Measurements from ENCODE around the gene QKI.
A peak's percentile ranks its signal among the peaks of the same experiment; 100 is the strongest.
"Not testable (repeated sequence)": the region's sequence is repeated elsewhere in the genome, so short reads cannot be mapped to it uniquely, and the experiment has no call there.

The QKI gene

DNA sequence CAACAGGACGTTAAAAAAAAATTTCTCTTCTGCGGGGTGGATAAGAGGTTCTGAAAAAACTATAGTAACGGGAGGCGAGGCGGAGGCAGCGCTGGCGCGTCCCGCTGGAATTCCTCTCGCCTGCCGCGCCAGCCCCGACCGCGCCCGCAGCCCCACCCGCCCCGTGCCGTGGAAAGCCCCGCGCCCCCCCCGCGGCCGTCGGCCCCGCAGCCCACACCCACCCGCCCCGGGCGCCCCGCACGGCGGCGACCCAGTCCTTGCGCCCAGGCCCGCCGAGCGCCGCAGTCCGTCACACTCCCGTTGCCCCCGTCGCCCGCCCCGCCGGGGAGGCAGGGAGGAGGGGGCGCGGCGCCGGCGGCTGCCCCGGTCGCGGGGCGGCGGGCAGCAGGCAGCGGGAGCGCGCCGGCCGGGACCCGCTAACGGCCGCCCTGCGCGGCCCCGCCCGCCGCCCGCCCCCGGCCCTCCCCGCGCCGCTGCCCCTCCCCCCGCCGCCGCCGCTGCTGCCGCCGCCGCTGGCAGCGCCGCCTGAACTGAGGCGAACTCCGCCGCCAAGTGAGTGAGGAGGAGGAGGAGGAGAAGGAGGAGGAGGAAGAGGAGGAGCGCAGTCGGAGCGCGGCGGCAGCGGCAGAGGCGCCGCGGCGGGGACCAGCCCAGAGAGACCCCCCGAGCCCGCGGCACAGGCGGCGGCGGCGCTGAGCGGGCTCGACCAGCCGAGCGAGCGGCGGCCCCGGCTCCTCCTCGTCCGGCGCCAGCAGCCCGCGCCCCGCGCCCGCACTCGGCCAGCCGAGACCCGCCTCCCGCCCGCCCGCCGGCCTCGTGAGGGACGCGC lies at the start of gene QKI:
QKI (plus strand) TSS at position 602 of the 829 bp plus-strand sequence. CDS start 476 bp downstream, outside the sequence.
- no peak for FAIRE-seq

DNA sequence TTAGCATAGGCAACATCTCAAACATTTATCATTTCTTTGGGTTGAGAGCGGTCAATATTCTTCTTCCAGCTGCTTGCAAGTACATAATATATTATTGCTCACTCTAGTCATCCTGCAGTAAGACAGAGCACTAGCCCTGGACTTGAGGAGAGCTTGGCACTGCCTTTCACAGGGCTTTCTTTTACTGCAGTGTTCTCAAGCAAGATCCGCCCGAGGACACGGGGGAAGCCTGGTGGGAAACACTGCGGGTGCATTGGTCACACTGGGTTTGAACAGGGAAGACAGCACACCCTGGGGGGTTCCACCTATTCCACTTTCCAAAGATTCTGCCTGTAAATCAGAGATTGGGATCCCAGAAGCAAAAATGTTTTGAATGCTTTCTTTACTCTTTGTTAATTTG lies 48.2 kb upstream of the QKI start:
- no peak for FAIRE-seq

DNA sequence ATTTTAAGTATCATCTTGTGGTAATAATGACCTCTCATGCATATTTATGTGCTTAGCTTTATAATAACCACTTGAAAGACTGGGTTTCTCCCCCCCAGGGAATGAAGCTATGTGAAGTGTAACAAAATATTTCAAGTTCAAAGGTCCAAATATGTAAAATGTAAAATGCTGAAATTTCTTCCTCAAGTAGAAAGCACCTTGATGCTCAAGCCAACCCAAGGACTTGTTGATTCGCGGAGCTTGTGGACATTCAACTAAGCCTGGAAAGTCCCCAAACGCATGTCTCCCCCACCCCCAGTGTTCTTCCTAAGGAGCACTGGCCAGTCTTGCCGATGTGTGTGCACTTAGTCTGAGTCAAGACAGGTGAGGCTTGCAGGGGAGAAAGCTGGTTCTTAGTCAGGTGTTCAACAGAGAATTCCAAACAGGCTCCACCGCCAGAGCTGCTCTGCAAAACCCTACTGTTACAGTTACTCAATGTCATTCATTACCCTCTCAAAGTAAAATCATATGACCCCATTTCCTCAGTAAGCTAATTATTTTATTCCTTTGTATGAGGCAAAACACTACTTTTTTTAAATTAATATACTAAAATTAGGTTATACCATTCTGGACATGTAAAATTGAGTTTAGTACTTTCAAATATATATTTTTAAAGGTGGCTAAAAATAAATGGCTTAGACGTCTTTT lies 46.9 kb upstream of the QKI start:
- FAIRE-seq: peak; percentile 9

DNA sequence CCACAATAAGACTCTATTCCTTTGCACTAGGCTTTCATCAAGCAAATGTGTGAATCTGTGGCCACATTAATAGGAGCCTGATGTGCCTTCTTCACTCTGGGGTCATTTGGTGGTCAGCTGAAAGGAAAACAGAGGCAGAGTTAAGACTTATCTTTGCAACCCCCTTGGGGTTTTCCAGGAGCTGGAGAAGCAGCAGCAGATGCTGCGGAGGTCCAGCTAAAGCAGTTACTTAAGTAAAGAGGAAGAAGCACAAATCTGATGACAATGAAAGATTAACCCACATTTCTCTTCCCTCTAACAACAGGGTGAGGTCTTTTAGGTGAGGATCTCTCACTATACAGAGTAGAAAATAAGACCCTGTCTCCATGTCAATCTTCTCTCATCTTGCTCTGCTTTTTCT lies 45.4 kb upstream of the QKI start:
- no peak for FAIRE-seq

DNA sequence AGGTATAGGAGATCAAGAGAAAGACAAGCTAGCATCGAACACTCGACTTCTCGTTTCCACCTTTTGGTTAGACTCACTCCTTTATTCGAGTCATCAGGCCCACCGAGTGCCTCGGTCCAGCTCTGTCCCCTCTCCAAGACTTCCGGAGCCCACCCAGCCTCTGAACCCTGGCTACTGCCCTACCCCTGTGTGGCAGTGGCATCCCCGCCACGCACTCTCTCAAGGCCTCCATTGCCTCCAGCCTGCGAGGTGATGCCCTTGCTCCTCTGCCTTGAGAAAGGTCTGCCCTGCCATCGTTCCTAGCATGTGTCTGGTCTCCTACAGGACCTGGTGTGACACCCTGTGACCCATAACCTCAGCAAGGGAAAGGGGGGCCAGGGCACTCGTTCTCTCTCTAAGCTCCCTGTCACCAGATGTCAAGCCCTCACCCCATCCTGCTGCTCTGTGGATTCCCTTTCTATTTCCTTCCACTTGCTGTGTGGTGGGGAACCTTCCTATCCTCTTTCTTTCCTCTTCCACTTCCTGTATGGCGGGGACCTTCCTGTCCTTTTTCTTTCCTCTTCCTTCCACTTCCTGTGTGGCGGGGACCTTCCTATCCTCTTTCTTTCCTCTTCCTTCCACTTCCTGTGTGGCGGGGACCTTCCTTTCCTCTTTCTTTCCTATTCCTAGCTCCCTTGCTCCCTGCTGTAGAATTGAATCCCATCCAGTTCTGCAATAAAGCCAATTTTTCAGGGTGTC lies 44.7 kb upstream of the QKI start:
- FAIRE-seq: no peak

DNA sequence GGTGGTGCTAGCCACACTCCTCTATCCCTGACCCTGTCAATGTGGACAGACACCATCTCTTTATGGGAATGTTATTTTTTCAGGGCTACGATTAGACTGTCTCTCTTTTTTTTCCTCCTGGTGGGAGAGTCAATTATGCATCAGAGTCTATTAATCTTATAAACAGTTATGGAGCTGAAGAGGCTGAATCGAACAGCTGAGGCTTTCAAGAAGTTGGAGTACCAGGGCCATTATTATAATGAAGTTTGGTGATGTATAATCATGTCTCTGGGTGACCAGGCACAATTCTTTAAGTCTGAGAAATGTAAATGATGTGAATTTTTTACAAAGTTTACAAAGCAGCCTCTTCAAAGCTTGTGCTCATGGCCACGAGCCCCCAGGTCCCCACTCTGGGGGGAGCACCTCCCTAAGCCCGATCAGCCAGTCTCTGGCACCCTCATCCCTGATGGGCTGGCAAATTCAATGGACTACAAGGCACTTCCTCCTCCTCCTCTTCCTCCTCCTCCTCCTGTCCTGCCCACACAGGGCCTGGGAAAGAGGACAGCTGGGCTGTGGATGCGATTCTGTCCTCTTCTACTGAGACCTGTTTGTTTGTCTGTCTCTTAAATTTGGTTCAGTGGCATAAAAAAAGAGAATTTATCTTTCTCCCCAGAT lies 43.9 kb upstream of the QKI start:
- FAIRE-seq: no peak

DNA sequence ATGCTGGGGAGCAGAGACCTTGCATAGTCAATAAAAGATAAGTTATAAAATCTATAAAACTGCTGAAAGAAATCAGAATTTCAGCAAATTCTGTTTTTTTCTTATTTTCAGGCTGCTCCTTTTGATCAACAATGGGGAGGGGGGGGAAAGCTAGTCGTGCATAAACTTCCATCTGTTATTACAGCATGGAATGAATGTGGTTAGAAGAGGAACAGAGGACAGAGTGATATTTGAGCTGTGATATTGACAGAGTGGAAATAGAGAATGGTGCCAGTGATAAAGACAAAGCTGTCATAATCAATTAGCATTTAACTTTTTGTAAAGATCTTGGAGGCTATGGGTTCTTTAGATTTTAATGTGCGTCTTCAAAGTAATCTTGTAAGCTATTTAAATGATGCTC lies 43.4 kb upstream of the QKI start:
- FAIRE-seq: no peak

DNA sequence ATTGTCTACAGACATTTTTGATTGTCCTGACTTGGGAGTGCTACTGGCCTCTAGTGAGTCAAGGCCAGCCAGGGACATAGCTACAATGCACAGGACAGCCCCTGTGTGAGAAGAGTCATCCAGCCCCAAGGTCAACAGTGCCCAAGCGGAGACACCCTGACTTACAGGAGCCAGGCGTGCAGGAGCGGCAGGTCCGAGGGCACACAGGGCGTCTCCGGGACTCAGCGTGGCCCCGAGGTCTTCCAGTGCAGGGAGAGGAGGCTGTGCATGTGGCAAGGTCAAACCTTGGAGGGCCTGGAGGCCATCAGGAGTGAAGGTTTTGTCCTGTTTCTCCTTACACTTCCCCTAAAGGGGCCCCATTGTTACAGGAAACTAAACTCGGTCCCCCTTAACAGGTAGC lies 41.3 kb upstream of the QKI start:
- FAIRE-seq: no peak

DNA sequence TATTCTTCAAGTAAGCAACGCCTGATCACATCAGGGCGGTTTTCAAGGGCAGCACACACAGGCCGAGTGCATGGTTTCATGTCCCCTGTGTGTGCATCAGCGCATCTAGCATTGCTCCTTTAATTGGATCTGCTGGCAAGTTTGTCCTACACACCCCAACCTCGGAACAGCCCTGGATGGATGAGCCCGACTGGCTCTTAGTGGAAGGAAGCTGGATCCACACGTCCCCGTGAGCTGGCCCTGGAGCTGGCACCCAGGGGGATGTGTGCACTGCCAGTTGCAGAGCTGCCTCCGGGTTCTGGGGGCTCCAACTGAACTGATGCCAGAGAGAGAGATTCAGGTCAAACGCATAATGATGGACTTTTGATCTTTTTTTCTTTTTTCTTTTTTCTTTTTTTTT lies 39.2 kb upstream of the QKI start:
- FAIRE-seq: no peak

DNA sequence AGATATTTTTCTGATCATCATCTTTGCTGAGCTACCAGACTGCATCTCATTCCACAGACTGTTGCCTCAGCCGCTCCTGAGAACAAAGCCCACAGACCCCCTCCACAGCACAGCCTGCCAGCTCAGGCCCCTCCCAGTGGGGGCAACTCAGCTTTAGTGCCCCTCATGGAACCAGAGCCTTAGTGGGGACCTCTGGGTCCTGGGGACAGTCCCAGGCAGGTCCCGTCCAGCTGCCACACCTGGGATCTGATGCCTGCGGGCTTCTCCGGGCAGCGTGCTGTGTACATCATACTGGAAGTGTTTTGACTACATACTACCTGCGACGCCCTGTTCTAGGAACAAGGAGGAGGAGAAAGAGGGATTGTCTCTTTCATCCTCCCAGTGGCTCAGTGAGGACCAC lies 38.3 kb upstream of the QKI start:
- no peak for FAIRE-seq

DNA sequence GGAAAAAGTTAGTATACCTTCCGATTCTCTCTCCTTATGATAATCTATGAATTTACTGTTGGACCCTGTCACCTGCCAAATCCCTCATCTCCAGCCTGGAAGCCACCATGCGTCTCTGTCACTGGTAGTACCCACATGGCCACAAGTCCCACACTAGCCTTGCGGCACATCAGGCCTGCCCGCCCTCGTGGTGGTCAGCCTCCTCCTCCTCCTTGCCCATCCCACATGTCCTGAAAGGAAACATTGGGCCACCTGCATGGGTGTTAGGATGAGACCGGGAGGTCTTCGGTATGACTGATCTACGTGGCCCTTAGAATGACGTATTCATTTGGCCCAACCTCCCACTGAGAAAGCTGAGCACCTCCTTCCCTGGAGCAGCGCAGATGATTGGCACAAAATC lies 37.0 kb upstream of the QKI start:
- FAIRE-seq: no peak

DNA sequence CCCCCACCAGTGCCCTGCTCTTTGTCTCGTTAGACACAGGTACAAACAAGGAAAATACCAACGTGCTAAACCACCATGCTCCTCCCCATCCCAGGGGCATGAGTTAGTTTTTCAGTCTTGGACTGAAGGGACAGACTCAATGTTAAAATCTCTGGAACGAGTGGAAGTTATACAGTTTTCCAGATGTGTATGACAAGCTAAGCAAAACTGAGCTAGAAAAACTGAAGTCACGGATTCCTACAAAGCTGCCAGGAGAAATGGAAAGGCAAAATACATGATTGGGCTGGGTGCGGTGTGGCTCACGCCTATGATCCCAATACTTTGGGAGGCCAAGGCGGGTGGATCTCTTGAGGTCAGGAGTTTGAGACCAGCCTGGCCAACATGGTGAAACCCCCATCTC lies 34.3 kb upstream of the QKI start:
- FAIRE-seq: no peak

DNA sequence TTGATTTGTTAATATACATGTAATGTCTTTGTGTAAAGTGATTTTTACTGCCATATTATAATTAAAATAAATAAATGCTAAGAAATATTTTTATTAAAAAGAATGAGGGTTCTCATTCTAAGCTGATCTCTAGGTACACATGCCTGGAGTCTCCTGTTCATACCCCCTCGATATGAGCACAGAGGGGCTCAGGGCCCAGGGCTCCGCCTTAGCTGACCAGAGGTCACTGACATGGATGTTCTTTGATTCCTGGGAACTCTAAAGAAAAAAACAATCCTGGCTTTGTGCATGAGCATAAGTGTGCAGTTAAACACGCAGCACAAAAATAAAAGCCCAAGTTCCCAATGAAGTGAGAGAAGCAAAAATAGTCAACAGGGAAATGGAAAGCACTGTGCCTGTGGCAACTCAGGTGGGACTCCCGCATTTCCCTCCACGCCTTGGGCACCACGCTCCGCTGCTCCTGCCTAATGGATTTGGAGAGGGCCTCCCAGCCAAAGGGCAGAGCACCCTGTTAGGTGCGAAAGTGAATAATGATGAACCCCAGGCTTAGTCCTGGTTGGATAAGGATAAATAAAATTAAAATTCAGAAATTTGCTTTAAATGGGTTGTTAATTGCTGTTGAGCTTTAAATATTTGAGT lies 33.3 kb upstream of the QKI start:
- no peak for FAIRE-seq

DNA sequence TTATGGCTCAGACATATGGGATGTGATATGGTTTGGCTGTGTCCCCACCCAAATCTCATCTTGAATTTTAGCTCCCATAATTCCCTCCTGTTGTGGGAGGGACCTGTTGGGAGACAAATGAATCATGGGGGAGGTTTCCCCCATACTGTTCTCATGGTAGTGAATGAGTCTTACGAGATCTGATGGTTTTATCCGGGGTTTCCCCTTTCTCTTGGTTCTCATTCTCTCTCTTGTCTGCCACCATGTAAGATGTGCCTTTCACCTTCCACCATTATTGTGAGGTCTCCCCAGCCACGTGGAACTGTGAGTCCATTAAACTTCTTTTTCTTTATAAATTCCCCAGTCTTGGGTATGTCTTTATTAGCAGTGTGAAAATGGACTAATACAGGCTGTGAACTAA lies 31.1 kb upstream of the QKI start:
- FAIRE-seq: not testable (repeated sequence)

DNA sequence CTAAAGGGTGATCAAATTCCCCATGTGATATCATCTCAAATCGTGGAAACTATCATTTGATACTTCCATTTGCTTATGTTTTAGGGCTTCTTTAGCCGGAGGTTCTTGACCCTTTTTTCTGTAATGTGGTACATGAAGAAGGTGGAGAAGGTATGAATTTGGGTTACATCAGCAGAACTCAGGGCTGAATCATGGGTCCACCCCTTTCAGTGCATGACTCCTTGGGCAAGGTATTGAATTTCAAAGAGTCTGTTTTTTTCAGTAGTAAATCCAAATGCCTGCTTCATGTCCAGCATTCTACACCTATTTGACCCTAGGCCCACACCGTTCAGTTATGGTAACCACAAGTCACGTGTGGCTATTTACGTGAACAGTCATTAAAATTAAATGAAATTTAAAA lies 30.6 kb upstream of the QKI start:
- no peak for FAIRE-seq

DNA sequence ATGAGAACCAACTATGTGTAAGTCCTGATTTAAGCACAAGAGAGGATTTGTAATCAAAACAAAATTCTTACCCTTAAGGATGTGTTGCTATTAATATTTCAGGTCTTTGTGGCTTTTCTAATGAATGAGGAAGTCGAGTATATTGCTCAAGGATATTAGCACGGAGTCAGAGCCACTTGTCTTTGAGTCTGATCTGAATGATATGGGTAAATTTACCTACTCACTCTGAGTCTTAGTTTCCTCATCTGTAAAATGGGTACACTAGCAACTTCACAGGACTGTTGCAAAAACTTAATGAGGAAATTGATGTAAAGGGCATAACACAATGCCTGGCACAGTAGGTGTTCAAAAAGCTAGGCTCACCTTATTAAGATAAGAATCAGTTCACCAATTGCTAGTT lies 30.0 kb upstream of the QKI start:
- no peak for FAIRE-seq

DNA sequence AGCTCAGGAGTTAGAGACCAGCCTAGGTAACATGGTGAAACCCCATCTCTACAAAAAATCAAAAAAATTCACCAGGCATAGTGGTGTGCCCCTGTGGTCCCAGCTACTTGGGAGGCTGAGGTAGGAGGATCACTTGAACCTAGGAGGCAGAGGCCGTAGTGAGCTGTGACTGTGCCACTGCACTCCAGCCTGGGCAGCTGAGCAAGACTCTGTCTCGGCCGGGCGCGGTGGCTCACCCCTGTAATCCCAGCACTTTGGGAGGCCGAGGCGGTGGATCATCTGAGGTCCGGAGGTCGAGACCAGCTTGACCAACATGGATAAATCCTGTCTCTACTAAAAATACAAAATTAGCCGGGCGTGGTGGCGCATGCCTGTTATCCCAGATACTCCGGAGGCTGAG lies 29.0 kb upstream of the QKI start:
- FAIRE-seq: not testable (repeated sequence)

DNA sequence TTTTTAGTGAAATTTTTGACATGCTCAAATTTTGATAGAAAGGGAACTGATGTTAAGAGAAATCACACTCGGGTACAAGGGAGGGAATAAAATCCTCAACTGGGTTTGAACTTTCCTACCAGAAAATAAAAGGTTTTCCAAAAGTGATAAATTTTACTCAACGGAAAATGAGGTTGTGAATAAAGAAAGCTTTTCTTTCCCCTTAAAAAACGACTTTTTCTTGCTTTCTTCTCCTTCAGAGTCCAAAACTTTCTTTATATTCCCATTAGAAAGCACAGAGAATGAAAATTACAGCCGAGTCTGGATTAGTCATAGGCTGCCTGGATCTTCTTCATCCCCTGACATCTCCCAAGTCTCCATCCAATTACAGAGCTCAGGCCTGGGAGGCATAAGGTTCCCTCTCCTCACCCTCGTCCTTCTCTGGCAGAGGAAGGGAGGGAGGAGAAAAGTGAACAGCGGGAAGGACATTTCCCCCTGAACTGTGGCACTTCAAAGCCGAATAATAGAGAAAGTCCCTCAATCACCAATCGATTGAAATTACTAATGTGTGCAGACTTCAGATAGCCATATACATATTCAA lies 28.1 kb upstream of the QKI start:
- FAIRE-seq: no peak

DNA sequence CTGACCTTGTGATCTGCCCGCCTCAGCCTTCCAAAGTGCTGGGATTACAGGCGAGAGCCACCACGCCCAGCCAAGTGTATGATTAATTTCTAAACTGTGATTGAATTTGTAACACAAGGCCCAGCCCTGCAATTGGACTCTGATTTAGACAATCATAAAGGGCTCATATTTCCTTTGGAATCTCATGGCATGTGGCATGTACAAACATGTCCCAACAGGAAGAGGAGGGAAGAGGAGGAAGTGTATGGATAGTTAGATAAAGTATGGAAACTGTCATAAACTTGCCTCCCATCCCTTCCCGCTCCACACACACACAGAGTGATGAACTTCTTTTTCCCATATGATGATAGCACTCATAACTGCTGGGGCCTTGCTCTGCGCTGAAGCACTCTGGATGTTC lies 27.2 kb upstream of the QKI start:
- no peak for FAIRE-seq

DNA sequence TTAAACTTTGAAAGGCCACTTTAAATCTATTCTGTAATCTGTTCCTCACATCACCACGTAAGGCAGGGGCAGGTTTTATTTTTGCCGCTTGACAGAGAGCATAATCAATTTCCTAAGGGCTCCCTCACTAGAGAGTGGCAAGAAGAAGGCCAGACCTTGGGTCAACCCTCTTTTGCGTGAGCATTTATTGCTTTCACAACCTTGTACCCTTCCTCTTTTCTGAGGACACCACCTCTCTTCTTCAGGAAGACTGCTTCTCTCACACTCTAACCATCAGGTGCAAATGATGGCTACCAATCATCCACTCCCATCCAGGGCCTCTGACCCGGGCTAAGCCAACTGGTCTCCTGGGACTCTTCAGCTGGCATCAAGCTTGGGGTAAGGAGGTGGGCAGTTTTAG lies 25.2 kb upstream of the QKI start:
- no peak for FAIRE-seq

DNA sequence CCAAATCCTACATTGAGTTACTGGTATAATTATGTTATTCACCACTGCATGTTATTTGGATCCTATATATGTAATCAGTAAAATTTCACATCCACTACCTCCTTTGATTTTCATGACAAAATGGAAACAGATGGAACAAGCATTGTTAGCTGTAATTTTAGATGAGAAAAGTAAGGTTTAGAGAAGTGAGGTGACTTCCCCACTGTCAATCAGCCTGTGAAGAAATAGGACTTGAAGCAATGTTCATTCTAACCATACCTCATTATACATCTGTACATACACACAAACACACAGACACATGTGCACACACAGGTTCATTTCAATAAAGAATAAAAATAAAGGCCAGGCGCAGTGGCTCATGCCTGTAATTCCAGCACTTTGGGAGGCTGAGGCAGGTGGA lies 23.7 kb upstream of the QKI start:
- no peak for FAIRE-seq

DNA sequence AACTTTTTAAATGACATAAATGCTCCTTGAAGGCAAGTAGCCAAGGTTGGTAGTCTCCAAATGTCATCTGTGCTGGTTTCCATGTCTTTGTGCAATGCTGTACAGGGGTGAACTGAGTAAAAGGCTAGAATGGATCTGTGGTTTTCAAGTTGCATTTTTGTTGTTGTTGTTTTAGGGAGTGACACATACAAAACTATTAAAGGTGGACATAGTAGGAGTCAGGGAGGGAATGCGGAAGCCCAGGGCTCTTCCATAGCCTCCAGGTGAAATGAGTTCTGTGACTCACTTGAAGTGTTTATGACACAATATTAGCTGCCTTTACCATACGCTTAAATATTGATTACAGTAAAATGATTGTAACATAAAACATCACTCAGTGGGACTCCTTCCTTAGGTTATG lies 22.5 kb upstream of the QKI start:
- no peak for FAIRE-seq

DNA sequence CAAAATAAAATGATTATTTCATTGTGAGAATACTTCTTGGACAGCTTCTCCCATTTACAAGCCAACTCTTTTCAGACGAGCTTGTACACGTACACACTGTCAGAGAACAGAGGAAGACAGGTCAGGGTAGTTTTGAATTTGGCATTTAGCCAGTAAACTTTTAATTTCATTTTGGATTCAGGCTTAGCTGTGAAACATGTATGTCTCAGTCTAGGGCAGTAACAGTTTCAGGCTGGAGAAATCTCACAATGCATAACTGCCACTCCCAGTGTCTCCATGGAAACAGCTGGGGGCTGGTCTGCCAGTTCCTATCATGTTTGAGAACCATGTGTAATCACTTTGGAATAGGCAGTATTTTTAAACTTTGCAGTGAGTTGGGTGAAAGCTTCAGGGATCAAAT lies 22.0 kb upstream of the QKI start:
- FAIRE-seq: no peak
